ENCODE data around the gene ADH7. TPM values are rescaled to one million over a fixed set of nuclear protein-coding genes. Genes with fewer than 3 reads are reported as not detected.

The ADH7 gene
- total and polyA plus RNA-seq, 2 experiments from 2014 or later, result not detected

DNA sequence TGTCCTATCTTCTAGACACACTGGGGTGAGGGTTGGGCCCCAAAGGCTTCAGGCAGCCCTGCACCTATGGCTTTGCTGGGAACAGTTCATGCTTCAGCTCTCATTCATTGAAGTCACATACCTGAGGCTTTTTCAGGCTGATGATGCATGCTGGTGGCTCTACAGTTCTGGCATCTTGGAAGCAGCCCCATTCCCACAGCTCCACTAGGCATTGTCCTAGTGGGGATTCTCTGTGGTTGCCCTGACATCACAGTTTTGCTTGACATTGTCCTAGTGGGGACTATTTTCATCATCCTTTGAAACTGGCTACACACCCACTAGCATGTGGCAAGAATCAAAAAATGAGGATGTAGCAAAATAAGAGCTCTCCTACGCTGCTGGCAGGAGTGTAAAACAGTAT, 38.0 kb upstream of the ADH7 start:
- no peak overlapping the region for H3K4me2 ChIP-seq
- no peaks in the 10 kb centered on the region for H3K4me1 ChIP-seq (ENCODE audit: insufficient read depth)
- H3K9me2 ChIP-seq (ENCODE audit: insufficient read depth), result 0 out of 2 replicates have a peak, but pooled peaks cover 6% of the 10 kb centered on the region
- H2AFZ ChIP-seq, result no peak overlapping the region
- no peak overlapping the region for H3K27ac Mint-ChIP-seq
- peaks cover 3% of the 10 kb centered on the region for H3K27me3 Mint-ChIP-seq (ENCODE audit: insufficient read depth, low read depth, poor library complexity)
- no peaks in the 10 kb centered on the region for H3F3A ChIP-seq (replicated peaks; ENCODE audit: low read depth)
- no peaks in the 10 kb centered on the region for H3K36me3 Mint-ChIP-seq (ENCODE audit: low read depth)
- H3K4me3 ChIP-seq, result no peak overlapping the region
- no peak for TF ChIP-seq CREB1 (CRISPR knock-in tag; IDR thresholded peaks at IDR 0.05; ENCODE audit: low read depth)
- no peak for TF ChIP-seq POLR2AphosphoS5 (IDR thresholded peaks at IDR 0.05; ENCODE audit: low read depth)
- TF ChIP-seq, protein P1, sequence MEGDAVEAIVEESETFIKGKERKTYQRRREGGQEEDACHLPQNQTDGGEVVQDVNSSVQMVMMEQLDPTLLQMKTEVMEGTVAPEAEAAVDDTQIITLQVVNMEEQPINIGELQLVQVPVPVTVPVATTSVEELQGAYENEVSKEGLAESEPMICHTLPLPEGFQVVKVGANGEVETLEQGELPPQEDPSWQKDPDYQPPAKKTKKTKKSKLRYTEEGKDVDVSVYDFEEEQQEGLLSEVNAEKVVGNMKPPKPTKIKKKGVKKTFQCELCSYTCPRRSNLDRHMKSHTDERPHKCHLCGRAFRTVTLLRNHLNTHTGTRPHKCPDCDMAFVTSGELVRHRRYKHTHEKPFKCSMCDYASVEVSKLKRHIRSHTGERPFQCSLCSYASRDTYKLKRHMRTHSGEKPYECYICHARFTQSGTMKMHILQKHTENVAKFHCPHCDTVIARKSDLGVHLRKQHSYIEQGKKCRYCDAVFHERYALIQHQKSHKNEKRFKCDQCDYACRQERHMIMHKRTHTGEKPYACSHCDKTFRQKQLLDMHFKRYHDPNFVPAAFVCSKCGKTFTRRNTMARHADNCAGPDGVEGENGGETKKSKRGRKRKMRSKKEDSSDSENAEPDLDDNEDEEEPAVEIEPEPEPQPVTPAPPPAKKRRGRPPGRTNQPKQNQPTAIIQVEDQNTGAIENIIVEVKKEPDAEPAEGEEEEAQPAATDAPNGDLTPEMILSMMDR (conservative IDR thresholded peaks at IDR 0.05; ENCODE audit: low read depth in 2 of 2), result no peak
- TF ChIP-seq, protein P2, sequence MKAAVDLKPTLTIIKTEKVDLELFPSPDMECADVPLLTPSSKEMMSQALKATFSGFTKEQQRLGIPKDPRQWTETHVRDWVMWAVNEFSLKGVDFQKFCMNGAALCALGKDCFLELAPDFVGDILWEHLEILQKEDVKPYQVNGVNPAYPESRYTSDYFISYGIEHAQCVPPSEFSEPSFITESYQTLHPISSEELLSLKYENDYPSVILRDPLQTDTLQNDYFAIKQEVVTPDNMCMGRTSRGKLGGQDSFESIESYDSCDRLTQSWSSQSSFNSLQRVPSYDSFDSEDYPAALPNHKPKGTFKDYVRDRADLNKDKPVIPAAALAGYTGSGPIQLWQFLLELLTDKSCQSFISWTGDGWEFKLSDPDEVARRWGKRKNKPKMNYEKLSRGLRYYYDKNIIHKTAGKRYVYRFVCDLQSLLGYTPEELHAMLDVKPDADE (IDR thresholded peaks at IDR 0.05), result no peak
- no peak for TF ChIP-seq REST (IDR thresholded peaks at IDR 0.05; ENCODE audit: unreplicated experiment)
- TF ChIP-seq ZNF114 (CRISPR knock-in tag; IDR thresholded peaks at IDR 0.05), result no peak
- no peak for TF ChIP-seq EZH2phosphoT487 (IDR thresholded peaks at IDR 0.05; ENCODE audit: unreplicated experiment)
- no peak for TF ChIP-seq STAT1 (IDR thresholded peaks at IDR 0.05; ENCODE audit: unreplicated experiment)
- no peak for TF ChIP-seq EZH2 (IDR thresholded peaks at IDR 0.05; ENCODE audit: low read depth, unreplicated experiment)
- TF ChIP-seq ZNF331 (CRISPR knock-in tag; IDR thresholded peaks at IDR 0.05; ENCODE audit: low read depth), result no peak
- TF ChIP-seq ZNF462 (CRISPR knock-in tag; IDR thresholded peaks at IDR 0.05), result no peak
- TF ChIP-seq JUNB (IDR thresholded peaks at IDR 0.05; ENCODE audit: unreplicated experiment), result no peak
- no peak for TF ChIP-seq NANOG (IDR thresholded peaks at IDR 0.05; ENCODE audit: borderline replicate concordance)
- H4K20me1 ChIP-seq (replicated peaks; ENCODE audit: insufficient read depth), result no peaks in the 10 kb centered on the region
- no peak overlapping the region for H3K4me3 Mint-ChIP-seq
- no peaks in the 10 kb centered on the region; the same call in 2 of the 3 replicates for H3K9me3 Mint-ChIP-seq
- no peaks in the 10 kb centered on the region for H3K27me3 ChIP-seq (ENCODE audit: insufficient read depth)
- no peak for ATAC-seq
- no peaks in the 10 kb centered on the region for H3K79me2 ChIP-seq (replicated peaks; ENCODE audit: insufficient read depth)
- no peak overlapping the region for H3K27ac ChIP-seq (ENCODE audit: low read depth)
- no peak for DNase-seq (ENCODE audit: low spot score)
- no peaks in the 10 kb centered on the region for H3K4me1 Mint-ChIP-seq
- H3K36me3 ChIP-seq (ENCODE audit: insufficient read depth), result no peaks in the 10 kb centered on the region
